Activated effector memory CD4-positive, alpha-beta T cell treated with Interleukin-2 at 50 U/mL for 16 hours (primary cell): Measurements from ENCODE around the gene AP3B1.
"Not testable (repeated sequence)": the region's sequence is repeated elsewhere in the genome, so short reads cannot be mapped to it uniquely, and the experiment has no call there.

ENCODE experiments used
- DNase-seq: peaks from one replicate; pipeline ENCODE4 v3.0.0-alpha.2; 2020

AP3B1 gene

GRCh38 chr5:78062645-78063044 lies 231.9 kb downstream of the AP3B1 start:
- DNase-seq, result no peak

- no peak for DNase-seq
Measured at GRCh38 chr5:78060421-78060820, 234.1 kb downstream of the AP3B1 start.

GRCh38 chr5:78058625-78059024 lies 235.9 kb downstream of the AP3B1 start:
- no peak for DNase-seq

GRCh38 chr5:78056901-78057514 lies 237.5 kb downstream of the AP3B1 start:
- DNase-seq, result no peak

- no peak for DNase-seq
Measured at GRCh38 chr5:78056053-78056452, 238.4 kb downstream of the AP3B1 start.

- no peak for DNase-seq
Measured at GRCh38 chr5:78050888-78051287, 243.6 kb downstream of the AP3B1 start.

GRCh38 chr5:78046823-78047222 lies 247.7 kb downstream of the AP3B1 start:
- DNase-seq, result not testable (repeated sequence)

- no peak for DNase-seq
Measured at GRCh38 chr5:78046006-78046405, 248.5 kb downstream of the AP3B1 start.

- DNase-seq, result no peak
Measured at GRCh38 chr5:78041805-78042204, 252.7 kb downstream of the AP3B1 start.

GRCh38 chr5:78025540-78025939 lies 269.0 kb downstream of the AP3B1 start:
- DNase-seq, result no peak

- DNase-seq, result no peak
Measured at GRCh38 chr5:78019744-78020143, 274.8 kb downstream of the AP3B1 start.

GRCh38 chr5:78016863-78017529 lies 277.5 kb downstream of the AP3B1 start:
- no peak for DNase-seq

GRCh38 chr5:78009937-78010527 lies 284.5 kb downstream of the AP3B1 start:
- no peak for DNase-seq

GRCh38 chr5:78008356-78008967 lies 286.0 kb downstream of the AP3B1 start:
- DNase-seq, result no peak

- DNase-seq, result no peak
Measured at GRCh38 chr5:78007233-78007632, 287.3 kb downstream of the AP3B1 start.

GRCh38 chr5:78006449-78006848 lies 288.0 kb downstream of the AP3B1 start:
- DNase-seq, result no peak

GRCh38 chr5:78005021-78005785 lies 289.3 kb downstream of the AP3B1 start:
- no peak for DNase-seq

GRCh38 chr5:78004559-78004958 lies 289.9 kb downstream of the AP3B1 start:
- no peak for DNase-seq

GRCh38 chr5:78003919-78004318 lies 290.6 kb downstream of the AP3B1 start:
- no peak for DNase-seq

GRCh38 chr5:78003450-78003849 lies 291.0 kb downstream of the AP3B1 start:
- DNase-seq, result no peak

- DNase-seq, result no peak
Measured at GRCh38 chr5:78002690-78003089, 291.8 kb downstream of the AP3B1 start.

- DNase-seq, result no peak
Measured at GRCh38 chr5:78001197-78001596, 293.3 kb downstream of the AP3B1 start.

- no peak for DNase-seq
Measured at GRCh38 chr5:78000191-78000590, 294.3 kb downstream of the AP3B1 start.
